H9 (cell line): Measurements from ENCODE around the gene HOXC10. TPM values are rescaled to one million over a fixed set of nuclear protein-coding genes. Genes with fewer than 3 reads are reported as not detected.

Experiments
- DNase-seq: peaks from one replicate; pipeline ENCODE4 v3.0.0-alpha.2; 2017
- H2AFZ ChIP-seq: one replicate; pipeline ENCODE4 v1.6.1; 2013; ENCODE audit warnings: mild to moderate bottlenecking, low read length, control low read depth, moderate library complexity
- H2AK5ac ChIP-seq: 2 replicates; pipeline ENCODE4 v1.6.1; 2013; ENCODE audit warnings: low read length, control low read depth, mixed read lengths; ENCODE audit not compliant: insufficient read length
- H2BK120ac ChIP-seq: one replicate; pipeline ENCODE4 v1.6.1; 2013; ENCODE audit warnings: low read depth, mild to moderate bottlenecking, low read length, control low read depth, inconsistent platforms; ENCODE audit not compliant: poor library complexity, severe bottlenecking
- H2BK12ac ChIP-seq: 2 replicates; pipeline ENCODE4 v1.6.1; 2013; ENCODE audit warnings: low read length, control low read depth, mixed read lengths, low read depth; ENCODE audit not compliant: insufficient read length
- H2BK15ac ChIP-seq: 2 replicates; pipeline ENCODE4 v1.6.1; 2013; ENCODE audit warnings: low read depth, low read length, control low read depth
- H2BK20ac ChIP-seq: one replicate; pipeline ENCODE4 v1.6.1; 2013; ENCODE audit warnings: low read depth, mild to moderate bottlenecking, low read length, control low read depth, inconsistent platforms; ENCODE audit not compliant: poor library complexity, severe bottlenecking
- H2BK5ac ChIP-seq: 2 replicates; pipeline ENCODE4 v1.6.1; 2013; ENCODE audit warnings: low read length, control low read depth, mixed read lengths; ENCODE audit not compliant: insufficient read length
- H3K14ac ChIP-seq: 2 replicates; pipeline ENCODE4 v1.6.1; 2013; ENCODE audit warnings: low read length, control low read depth; ENCODE audit not compliant: insufficient read depth
- H3K18ac ChIP-seq: 2 replicates; pipeline ENCODE4 v1.6.1; 2013; ENCODE audit warnings: low read depth, mild to moderate bottlenecking, mixed read lengths, low read length, control low read depth; ENCODE audit not compliant: insufficient read length
- H3K23ac ChIP-seq: 2 replicates; pipeline ENCODE4 v1.6.1; 2013; ENCODE audit warnings: low read length, control low read depth, mixed read lengths, low read depth; ENCODE audit not compliant: insufficient read length
- H3K23me2 ChIP-seq: 2 replicates; pipeline ENCODE4 v1.6.1; 2013; ENCODE audit warnings: low read depth, mild to moderate bottlenecking, mixed read lengths, low read length, control low read depth; ENCODE audit not compliant: insufficient read length, poor library complexity, severe bottlenecking
- H3K27ac ChIP-seq: 2 replicates; pipeline ENCODE4 v1.5.1; 2013; ENCODE audit warnings: low read length, control low read depth, mixed read lengths, low read depth; ENCODE audit not compliant: insufficient read length
- H3K27me3 ChIP-seq: 2 replicates; pipeline ENCODE4 v1.6.1; 2013; ENCODE audit warnings: low read length, control low read depth, inconsistent platforms; ENCODE audit not compliant: insufficient read depth
- H3K4ac ChIP-seq: 2 replicates; pipeline ENCODE4 v1.6.1; 2013; ENCODE audit warnings: low read depth, mild to moderate bottlenecking, control low read depth, inconsistent platforms, low read length, moderate library complexity
- H3K4me1 ChIP-seq: 2 replicates; pipeline ENCODE4 v1.6.1; 2013; ENCODE audit warnings: low read length, control low read depth, inconsistent platforms; ENCODE audit not compliant: insufficient read depth
- H3K4me2 ChIP-seq: 2 replicates; pipeline ENCODE4 v1.6.1; 2013; ENCODE audit warnings: low read length, control low read depth, mixed read lengths; ENCODE audit not compliant: insufficient read length, insufficient read depth
- H3K56ac ChIP-seq: 2 replicates; pipeline ENCODE4 v1.6.1; 2013; ENCODE audit warnings: low read depth, mild to moderate bottlenecking, mixed read lengths, low read length, control low read depth; ENCODE audit not compliant: insufficient read length
- H3K79me1 ChIP-seq: 2 replicates; pipeline ENCODE4 v1.6.1; 2013; ENCODE audit warnings: low read depth, mild to moderate bottlenecking, moderate library complexity, low read length, control low read depth, inconsistent platforms; ENCODE audit not compliant: insufficient read depth, poor library complexity, severe bottlenecking
- H3K79me2 ChIP-seq: 2 replicates; pipeline ENCODE4 v1.6.1; 2013; ENCODE audit warnings: low read length, control low read depth, inconsistent platforms; ENCODE audit not compliant: insufficient read depth
- H3K9ac ChIP-seq: 2 replicates; pipeline ENCODE4 v1.6.1; 2013; ENCODE audit warnings: low read length, control low read depth, mixed read lengths; ENCODE audit not compliant: insufficient read length; ENCODE audit errors: extremely low read depth
- H3K9me3 ChIP-seq: one replicate; pipeline ENCODE4 v1.6.1; 2013; ENCODE audit warnings: low read depth, low read length, inconsistent platforms; ENCODE audit not compliant: control insufficient read depth
- H3T11ph ChIP-seq: one replicate; pipeline ENCODE4 v1.6.1; 2013; ENCODE audit warnings: mild to moderate bottlenecking, low read length, control low read depth, inconsistent platforms
- H4K20me1 ChIP-seq: one replicate; pipeline ENCODE4 v1.6.1; 2013; ENCODE audit not compliant: control insufficient read depth, insufficient read length, insufficient read depth
- H4K5ac ChIP-seq: 2 replicates; pipeline ENCODE4 v1.6.1; 2013; ENCODE audit warnings: low read depth, mild to moderate bottlenecking, mixed read lengths, low read length, control low read depth; ENCODE audit not compliant: insufficient read length
- H4K8ac ChIP-seq: replicated peaks from 2 replicates; pipeline ENCODE4 v1.6.1; 2013; ENCODE audit warnings: low read length, control low read depth, mixed read lengths, low read depth; ENCODE audit not compliant: insufficient read length
- H4K91ac ChIP-seq: 2 replicates; pipeline ENCODE4 v1.6.1; 2013; ENCODE audit warnings: low read depth, mild to moderate bottlenecking, moderate library complexity, mixed read lengths, low read length, control low read depth; ENCODE audit not compliant: insufficient read length
- H3K27ac Mint-ChIP-seq, 3 experiments: 2 replicates in 2 of 3; 3 replicates in 1 of 3; pipeline ENCODE4 v1.8.0; 2020 to 2021; ENCODE audit warnings: mixed read lengths in 3 of 3, mild to moderate bottlenecking in 1 of 3, moderate library complexity in 1 of 3
- H3K27me3 Mint-ChIP-seq: 2 replicates; pipeline ENCODE4 v1.8.0; 2021; ENCODE audit warnings: low read depth, mild to moderate bottlenecking, moderate library complexity, mixed read lengths
- H3K36me3 Mint-ChIP-seq, 3 experiments: 2 replicates in 2 of 3; 3 replicates in 1 of 3; pipeline ENCODE4 v1.8.0; 2020 to 2021; ENCODE audit warnings: low read depth in 3 of 3, mixed read lengths in 3 of 3; ENCODE audit not compliant: insufficient read depth in 1 of 3
- H3K4me1 Mint-ChIP-seq, 2 experiments: 2 replicates each; pipeline ENCODE4 v1.8.0; 2020; ENCODE audit warnings: mixed read lengths in 2 of 2
- H3K4me3 Mint-ChIP-seq, 2 experiments: 2 replicates in 1 of 2; 3 replicates in 1 of 2; pipeline ENCODE4 v1.8.0; 2020 to 2021; ENCODE audit warnings: mild to moderate bottlenecking in 2 of 2, mixed read lengths in 2 of 2, moderate library complexity in 1 of 2
- H3K9me3 Mint-ChIP-seq, 2 experiments: 2 replicates in 1 of 2; 3 replicates in 1 of 2; pipeline ENCODE4 v1.8.0; 2020; ENCODE audit warnings: mild to moderate bottlenecking in 2 of 2, mixed read lengths in 2 of 2, moderate library complexity in 1 of 2
- CTCF ChIP-seq: fragments of 200-600 bp; sonication (generic); conservative IDR thresholded peaks from 3 replicates; pipeline ENCODE4 v1.8.0; 2021; ENCODE audit warnings: antibody characterized with exemption, mild to moderate bottlenecking
- WGBS: extraction: QIAGEN DNeasy Blood & Tissue Kit; methylation state at CpG from one replicate; pipeline ENCODE4 v1.1.7; 2013; ENCODE audit warnings: missing lambda C conversion rate, low lambda C conversion rate, mixed read lengths; ENCODE audit not compliant: insufficient read length; ENCODE audit errors: extremely low coverage; 5-methylcytosine and 5-hydroxymethylcytosine counted together
- total RNA-seq: library from RNA; stranded (reverse); gene quantifications from 2 replicates; pipeline ENCODE4 v1.2.1, GENCODE V29; 2021

The HOXC10 gene
- total RNA-seq, 1 experiment from 2014 or later: not detected

- peaks cover 7 to 22% of the 10 kb centered on the region in 2 experiments for H3K4me1 Mint-ChIP-seq
- no peak for TF ChIP-seq CTCF
- no peak overlapping the region for H4K8ac ChIP-seq
- H4K20me1 ChIP-seq: no peaks in the 10 kb centered on the region
- H4K5ac ChIP-seq: no peak overlapping the region
- no peak overlapping the region for H3K27ac Mint-ChIP-seq
- no peak overlapping the region for H2BK120ac ChIP-seq
- no peak overlapping the region for H2AFZ ChIP-seq
- H3K27me3 ChIP-seq: peaks cover 96% of the 10 kb centered on the region
- H3K9ac ChIP-seq: no peak overlapping the region
- DNase-seq: no peak
- H3K56ac ChIP-seq: no peak overlapping the region
- H3K4me2 ChIP-seq: no peak overlapping the region
- no peak overlapping the region for H3K4ac ChIP-seq
- H3K79me2 ChIP-seq: no peaks in the 10 kb centered on the region
- H3T11ph ChIP-seq: no peak overlapping the region
- no peak overlapping the region for H2BK5ac ChIP-seq
- H2BK20ac ChIP-seq: no peak overlapping the region
- no peak overlapping the region; a peak in 1 of 5 replicates for H3K4me3 Mint-ChIP-seq
- H3K27me3 Mint-ChIP-seq: peaks cover 100% of the 10 kb centered on the region
- H3K4me1 ChIP-seq: no peaks in the 10 kb centered on the region
- H3K27ac ChIP-seq: no peak overlapping the region
- H2AK5ac ChIP-seq: no peak overlapping the region
- no peak overlapping the region for H3K23ac ChIP-seq
- H3K23me2 ChIP-seq: no peaks in the 10 kb centered on the region
- H4K91ac ChIP-seq: no peak overlapping the region
- no peak overlapping the region for H2BK12ac ChIP-seq
- H3K79me1 ChIP-seq: no peaks in the 10 kb centered on the region
- peaks cover 4 to 6% of the 10 kb centered on the region in 2 experiments; a peak in 3 of 5 replicates for H3K9me3 Mint-ChIP-seq
- no peaks in the 10 kb centered on the region for H3K36me3 Mint-ChIP-seq
- H3K18ac ChIP-seq: no peak overlapping the region
- H3K14ac ChIP-seq: no peak overlapping the region
- no peak overlapping the region for H2BK15ac ChIP-seq
- H3K9me3 ChIP-seq: no peaks in the 10 kb centered on the region
- no CpG with 5 or more reads among the region's 26 CpGs for WGBS
Measured at GRCh38 chr12:54005531-54005852, 20.5 kb downstream of the HOXC10 start.
